Activated T-cell treated with anti-CD3 and anti-CD28 coated beads for 4 hours (primary cell): ENCODE data around the gene ICOS.
"Not testable (repeated sequence)": the region's sequence is repeated elsewhere in the genome, so short reads cannot be mapped to it uniquely, and the experiment has no call there.

Experiments
- DNase-seq: peaks from one replicate; pipeline ENCODE4 v3.0.0-alpha.2; 2020

ICOS gene

DNA sequence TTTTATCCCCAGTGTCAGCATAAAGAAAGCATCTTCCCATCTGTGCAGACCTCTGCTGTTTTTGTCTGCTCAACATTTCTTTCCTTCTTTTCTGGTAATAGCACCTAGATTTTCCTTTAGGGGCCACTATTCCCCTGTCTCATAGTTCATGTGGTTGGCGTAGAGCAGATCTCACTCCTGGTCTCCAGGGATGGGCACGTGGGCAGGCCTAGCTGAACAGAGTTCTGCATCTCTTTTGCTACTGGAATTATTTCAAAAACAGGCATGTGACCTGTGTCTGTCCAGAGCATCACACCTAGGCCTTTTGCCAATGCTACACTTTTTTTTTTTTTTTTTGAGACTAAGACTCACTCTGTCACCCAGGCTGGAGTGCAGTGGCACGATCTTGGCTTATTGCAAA lies 17.7 kb upstream of the ICOS start:
- no peak for DNase-seq

DNA sequence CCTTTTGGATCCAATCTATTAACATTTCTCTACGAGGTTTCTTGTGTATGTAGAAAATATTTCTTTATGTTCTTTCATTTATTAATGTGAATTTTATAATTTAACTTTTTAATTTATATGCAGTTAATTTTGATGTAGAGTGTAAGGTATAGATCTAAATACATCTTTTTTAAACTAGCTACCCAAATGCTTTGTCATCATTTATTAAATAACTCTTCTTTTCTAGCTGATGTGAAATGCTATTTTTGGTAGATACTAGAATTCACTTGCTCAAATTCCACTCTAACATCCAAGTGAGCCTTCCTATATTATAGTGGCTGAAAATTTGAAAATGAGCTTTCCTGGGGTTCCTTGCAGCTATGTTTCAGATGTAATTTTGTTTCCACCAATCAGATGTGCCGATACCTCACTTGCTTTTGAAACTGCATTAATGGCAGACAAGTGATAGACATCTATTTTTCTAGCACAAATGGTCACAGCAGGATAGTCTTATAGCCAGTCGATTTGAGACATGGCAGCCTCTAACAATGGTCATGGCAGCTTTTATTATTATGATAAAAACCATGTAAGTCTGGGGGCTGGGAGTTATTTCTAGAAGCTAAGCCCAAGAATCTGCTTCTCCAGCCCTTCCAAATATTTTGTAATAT lies 10.9 kb upstream of the ICOS start:
- no peak for DNase-seq

DNA sequence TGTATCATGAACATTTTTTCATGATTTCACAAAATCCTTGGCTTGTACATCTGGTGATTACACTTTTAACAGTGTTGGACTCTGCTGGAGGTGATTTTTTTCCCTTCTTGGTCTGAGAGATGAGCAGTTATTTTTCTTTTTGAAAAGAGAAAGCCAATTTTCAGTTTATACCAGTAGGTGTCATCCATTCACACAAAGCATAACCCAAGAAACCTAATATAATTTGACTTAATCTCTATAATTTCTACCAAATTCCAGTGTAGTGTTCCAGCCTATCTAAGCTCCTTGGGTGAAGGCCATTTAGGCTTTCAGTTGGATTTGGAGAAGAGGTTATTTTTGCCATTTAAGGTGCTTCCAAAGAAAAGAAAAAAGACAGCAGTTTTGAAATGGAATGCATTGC lies 7.7 kb upstream of the ICOS start:
- DNase-seq: no peak

DNA sequence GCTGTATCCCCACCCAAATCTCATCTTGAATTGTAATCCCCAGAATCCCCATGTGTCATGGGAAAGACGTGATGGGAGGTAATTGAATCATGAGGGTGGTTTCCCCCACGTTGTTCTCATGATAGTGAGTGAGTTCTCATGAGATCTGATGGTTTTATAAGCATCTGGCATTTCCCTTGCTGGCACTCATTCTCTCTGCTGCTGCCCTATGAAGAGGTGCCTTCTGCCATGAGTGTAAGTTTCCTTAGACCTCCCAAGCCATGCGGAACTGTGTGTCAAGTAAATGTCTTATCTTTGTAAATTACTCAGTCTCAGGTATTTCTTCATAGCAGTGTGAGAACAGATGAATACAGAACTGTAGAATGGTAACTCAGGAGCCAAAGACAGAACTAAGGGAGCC lies 5.3 kb upstream of the ICOS start:
- not testable (repeated sequence) for DNase-seq

DNA sequence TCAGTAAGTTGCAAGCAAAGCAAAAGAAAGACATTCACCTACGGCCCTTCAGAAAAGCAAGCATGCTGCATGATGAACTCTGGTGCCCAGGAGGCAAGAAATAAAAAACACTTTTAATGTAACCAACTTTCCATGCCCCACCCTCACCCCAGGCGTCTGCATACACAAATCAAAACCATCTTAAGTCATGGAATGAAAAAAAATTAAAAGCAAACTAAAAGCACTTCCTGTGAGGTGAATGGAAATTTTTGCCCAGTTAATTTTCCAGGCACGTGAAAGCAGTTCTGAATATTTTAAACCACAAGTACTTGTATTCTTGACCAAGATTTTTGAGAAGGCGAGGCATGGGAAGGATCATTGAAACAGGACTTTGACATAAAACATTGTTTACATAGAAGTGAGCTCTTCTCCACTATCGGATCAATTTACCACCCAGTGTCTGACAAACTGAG lies 2.5 kb upstream of the ICOS start:
- DNase-seq: no peak

DNA sequence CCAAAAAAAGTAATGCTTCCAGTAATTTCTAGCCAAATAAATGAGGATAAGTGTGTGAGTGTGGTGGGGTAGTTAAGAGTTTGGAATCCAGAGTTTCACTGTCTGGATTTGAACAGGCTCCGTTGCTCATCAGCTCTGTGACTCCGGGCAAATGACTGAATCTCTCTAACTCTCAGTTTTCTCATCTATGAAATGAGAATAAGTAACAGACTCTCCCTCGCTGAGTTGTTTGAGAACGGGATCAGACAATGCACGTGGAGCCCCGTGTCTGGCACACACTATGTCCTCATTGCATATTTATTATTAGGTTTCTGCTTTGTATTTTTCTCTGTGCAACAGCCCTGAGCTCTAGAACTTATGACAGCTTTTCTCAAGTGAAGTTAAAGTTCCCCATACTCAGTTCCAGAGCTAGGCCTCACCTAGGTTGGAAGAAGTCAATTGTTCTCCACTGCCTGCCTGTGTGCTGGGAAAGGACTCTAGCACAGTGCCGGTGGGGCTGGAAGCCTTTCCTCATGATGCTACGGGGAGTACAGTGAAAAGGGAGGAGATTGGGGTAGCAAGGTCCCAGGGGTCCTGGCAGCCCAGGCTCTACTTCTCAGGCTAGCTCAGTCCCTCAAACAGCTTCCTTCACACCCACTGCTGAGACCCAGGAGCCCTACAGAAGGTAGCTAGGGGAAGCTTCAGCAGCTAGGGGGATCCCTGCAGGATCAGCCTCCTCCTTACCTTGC lies 1.7 kb upstream of the ICOS start:
- DNase-seq: no peak

DNA sequence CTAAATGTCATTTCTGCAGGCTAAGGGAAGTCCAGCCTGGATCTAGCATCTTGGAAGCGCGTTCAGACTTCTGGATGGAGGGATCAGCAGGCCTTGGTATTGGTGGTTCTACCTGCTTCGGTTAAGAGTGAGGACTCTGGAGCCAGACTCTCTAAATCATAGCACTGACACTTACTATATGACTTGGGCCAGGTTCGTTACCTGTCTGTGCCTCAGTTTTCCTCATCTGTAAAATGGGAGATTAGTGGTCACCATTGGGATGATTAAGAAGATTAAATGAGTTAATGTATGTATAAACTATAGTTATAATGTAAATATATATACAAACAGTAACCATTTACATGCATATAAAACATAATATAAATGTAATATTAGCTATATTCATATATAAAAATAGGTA lies 995 bp upstream of the ICOS start:
- DNase-seq: no peak

DNA sequence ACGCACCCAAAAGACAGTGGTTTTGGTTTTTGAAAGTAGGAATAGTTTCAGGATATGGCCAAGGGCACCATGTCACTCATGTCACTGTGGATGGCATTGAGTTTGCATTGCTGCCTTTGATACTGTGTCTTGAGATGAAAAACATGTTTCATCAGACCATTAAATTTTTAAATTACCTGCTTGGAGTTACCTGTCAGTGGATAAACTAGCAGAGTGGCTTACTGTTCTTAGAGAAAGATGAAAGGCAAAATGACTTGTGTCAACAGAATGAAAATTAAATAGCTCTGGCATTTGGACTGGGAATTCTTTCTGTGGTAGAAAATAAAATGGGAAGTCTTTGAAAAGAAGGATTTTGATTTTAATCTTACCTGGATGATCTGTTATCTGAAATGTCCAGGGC lies 386 bp downstream of the ICOS start:
- no peak for DNase-seq

DNA sequence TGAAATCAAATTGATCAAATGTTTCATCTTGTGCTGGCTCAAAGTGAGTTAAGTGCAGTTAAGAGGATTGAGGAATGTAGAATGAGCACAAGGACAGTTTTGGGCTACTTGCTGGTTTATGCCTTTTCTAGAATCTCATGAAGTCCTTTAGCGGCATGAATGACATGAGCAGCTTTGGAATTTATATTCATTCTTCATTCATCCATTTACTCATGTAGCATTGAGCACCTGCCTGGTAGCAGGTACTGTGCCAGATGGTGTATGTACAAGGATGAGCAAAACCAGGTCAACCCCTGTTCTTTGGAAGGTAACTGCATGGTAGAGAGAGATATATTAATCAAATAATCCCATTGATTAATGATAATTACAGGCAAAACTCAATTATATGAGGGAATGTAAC lies 1.2 kb downstream of the ICOS start:
- no peak for DNase-seq

GRCh38 chr2:203940039-203940438 lies 3.5 kb downstream of the ICOS start:
- no peak for DNase-seq

DNA sequence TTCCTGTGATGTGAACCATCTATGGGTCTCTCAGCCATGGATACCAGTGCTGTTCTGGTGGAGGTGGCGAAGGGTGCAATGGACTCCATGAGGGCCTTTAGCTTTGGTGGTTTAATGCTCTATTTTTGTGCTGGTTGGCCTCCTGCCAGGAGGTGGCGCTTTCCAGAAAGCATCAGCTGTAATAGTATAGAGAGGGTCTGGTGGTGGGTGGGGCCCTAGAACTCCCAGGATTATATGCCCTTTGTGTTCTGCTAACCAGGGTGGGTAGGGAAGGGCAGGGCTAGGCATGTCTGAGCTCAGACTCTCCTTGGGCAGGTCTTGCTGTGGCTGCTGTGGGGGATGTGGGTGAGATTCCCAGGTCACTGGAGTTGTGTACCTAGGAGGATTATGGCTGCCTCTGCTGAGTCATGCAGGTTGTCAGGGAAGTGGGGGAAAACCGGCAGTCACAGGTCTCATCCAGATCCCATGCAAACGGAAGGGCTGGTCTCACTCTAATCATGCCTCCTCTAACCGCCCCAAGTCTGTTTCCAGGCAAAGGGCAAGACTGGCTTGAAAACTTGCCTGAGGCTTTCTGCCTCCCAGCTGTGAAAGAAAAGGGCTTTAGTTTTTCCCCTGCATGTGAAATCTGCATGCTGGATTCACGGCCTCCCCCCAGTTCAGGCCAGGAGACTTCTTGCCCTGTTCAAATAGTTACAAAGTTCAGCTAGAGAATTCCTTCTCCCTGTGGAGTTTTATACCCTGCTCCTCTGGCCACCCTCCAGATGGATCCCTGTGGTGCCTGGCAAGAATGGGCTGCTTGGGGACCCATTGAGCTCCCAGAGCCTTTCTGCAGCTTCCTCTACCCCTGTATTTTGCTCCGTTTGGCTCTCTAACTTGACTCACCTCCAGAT lies 7.2 kb downstream of the ICOS start:
- not testable (repeated sequence) for DNase-seq

DNA sequence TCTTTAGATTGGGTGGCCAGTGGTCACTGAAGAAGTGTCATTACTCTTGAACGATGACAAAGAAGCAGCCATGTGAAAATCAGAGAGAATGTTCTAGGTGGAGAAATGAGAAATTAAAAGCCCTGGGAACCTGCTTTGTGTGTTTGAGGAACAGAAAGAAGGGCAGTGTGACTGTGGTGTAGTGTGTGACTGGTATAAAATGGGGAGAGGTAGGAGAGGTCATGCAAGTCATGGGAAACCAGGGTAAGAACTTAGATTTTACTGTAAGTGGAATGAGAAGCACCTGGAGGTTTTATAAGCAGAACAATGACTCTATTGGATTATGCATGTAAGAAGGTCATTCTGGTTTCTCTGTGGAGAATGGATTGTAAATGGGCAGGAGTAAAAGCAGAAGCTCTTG lies 12.2 kb downstream of the ICOS start:
- DNase-seq: no peak

DNA sequence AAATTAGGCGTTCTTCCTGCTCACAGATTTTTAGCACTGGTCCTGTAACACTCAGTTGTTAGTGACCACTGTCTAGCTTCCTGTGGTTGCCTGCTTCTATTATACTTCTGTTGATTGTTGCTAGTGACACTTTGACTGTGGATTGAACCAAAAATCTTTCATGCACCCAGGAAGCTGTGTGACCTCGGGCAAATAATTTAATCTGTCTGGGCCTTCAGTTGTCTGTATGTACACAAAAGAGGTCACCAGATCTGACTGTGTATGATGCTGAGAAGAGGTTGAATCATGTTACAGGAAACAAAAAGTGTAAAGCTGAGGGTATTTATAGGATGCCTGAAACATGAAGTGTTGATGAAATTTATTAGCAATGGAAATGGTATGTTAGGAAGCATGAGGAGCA lies 12.7 kb downstream of the ICOS start:
- no peak for DNase-seq

DNA sequence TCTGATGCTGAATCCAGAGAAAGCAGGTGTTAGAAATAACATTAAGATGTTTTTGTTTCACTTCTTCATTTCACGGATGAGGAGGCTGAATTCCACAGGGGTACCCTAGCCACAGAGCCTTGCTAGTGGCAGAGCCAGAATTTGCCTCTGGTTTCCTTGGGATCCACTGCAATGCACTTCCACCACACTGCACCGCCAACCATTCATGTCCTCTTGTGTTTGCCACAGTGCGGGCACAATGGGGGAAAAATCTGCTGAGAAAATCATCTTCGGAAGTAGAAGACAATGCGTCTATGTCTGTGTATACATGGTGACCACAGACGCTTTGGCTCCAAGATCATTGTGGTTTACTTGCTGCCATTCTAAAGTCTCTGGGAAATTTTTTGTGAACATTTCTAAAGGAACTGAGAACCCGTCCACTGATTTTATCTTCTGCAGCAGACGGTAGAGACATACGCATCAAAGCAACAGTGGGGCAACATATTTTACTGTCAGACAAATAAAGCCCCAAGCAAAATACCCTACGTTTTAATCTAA lies 14.9 kb downstream of the ICOS start:
- no peak for DNase-seq

DNA sequence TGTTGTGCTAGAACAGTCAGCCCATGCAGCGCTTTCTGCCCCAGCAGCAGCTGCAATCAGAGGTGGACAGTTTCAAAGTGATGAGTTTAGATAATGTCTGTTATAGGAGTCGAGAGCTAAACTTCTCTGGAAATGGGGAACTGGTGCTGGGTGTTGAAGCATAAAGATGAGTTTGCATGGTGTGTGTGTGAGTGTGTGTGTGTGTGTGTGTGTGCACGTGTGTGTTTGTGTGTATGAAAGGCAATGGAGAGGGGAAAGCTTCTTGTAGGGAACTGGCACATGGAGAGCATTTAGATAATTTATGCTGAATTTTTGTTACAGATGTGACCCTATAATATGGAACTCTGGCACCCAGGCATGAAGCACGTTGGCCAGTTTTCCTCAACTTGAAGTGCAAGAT lies 22.7 kb downstream of the ICOS start:
- DNase-seq: no peak

GRCh38 chr2:203959672-203960071 lies 23.1 kb downstream of the ICOS start:
- DNase-seq: no peak

GRCh38 chr2:203960811-203961210 lies 24.2 kb downstream of the ICOS start:
- no peak for DNase-seq

- DNase-seq: not testable (repeated sequence)
Measured at GRCh38 chr2:203965190-203965589, 28.6 kb downstream of the ICOS start.

DNA sequence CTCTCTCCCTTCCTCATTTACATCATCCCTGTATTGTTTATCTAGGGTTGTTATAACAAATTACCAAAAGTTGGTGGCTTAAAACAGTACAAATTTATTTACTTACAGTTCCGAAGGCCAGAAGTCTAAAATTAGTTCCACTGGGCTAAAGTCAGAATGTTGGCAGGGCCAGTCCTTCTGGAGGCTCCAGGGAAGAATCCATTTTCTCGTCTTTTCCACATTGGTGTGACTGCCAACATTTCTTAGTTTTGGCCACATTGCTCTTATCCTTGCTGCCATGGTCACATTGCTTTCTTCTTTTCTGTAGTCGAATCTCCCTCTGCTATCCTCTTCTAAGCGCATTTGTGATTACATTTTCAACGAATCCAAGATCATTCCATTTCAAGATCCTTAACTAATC lies 34.7 kb downstream of the ICOS start:
- DNase-seq: no peak

GRCh38 chr2:203972066-203972465 lies 35.5 kb downstream of the ICOS start:
- DNase-seq: no peak

DNA sequence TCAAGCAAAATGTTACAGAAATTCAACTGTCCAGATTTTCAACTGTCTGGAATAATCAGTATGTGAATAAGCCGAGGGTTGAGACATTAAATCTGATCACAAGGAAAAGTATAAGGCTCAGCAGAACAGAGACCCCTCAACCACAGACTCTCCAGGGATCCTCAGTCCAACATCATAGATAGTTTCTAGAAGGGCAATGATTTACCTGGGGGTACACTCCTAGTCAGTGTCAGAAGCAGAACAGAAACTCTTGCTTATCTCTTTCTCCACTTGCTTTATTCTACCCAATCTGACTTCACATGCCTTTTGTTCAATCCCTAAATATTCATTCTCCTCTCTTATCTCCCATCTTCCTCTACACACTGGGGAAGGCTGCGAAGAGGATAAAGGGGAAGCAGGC lies 36.4 kb downstream of the ICOS start:
- no peak for DNase-seq

- DNase-seq: no peak
Measured at GRCh38 chr2:203973676-203974075, 37.1 kb downstream of the ICOS start.

- no peak for DNase-seq
Measured at GRCh38 chr2:203975912-203976311, 39.3 kb downstream of the ICOS start.

- no peak for DNase-seq
Measured at GRCh38 chr2:203982276-203982675, 45.7 kb downstream of the ICOS start.
